HEK293 (cell line): Measurements from ENCODE around the gene FUCA2.
"Not testable (repeated sequence)": the region's sequence is repeated elsewhere in the genome, so short reads cannot be mapped to it uniquely, and the experiment has no call there.

Experiments
- CTCF ChIA-PET: fragments of 350-600 bp; formaldehyde crosslinking; extraction: SDS; loops from one replicate; lab custom pipeline; 2021; ENCODE audit warnings: antibody characterized with exemption; lab: Yijun Ruan, JAX
- POLR2A ChIA-PET: fragments of 300-600 bp; formaldehyde crosslinking; extraction: SDS; loops from one replicate; lab custom pipeline; 2020; ENCODE audit warnings: antibody characterized with exemption, inconsistent platforms; lab: Yijun Ruan, JAX
- H3K27ac ChIP-seq: fragments of 200-500 bp; sonication (Bioruptor generic); 2 replicates; pipeline ENCODE4 v1.5.1; 2014; ENCODE audit warnings: low read depth, low read length, control low read depth, inconsistent platforms; ENCODE audit errors: extremely low read depth
- H3K36me3 ChIP-seq, 2 experiments: fragments of 200-500 bp in 1 of 2; sonication (Bioruptor generic) in 1 of 2; 1 replicate in 1 of 2; 2 replicates in 1 of 2; pipeline ENCODE4 v1.5.1; 2014 to 2017; ENCODE audit warnings: inconsistent platforms in 2 of 2, low read length in 2 of 2; ENCODE audit not compliant: control insufficient read depth in 2 of 2, insufficient read depth in 1 of 2
- H3K4me1 ChIP-seq: fragments of 200-500 bp; sonication (Bioruptor generic); 2 replicates; pipeline ENCODE4 v1.5.1; 2014; ENCODE audit warnings: mild to moderate bottlenecking, low read length, inconsistent platforms; ENCODE audit not compliant: control insufficient read depth, insufficient read depth
- H3K4me3 ChIP-seq: 2 replicates; pipeline ENCODE4 v1.5.1; 2011; ENCODE audit warnings: low read depth, mild to moderate bottlenecking, control low read depth, low read length, moderate library complexity
- H3K9me3 ChIP-seq: fragments of 200-500 bp; sonication (Bioruptor generic); 2 replicates; pipeline ENCODE4 v1.5.1; 2014; ENCODE audit warnings: low read depth, low read length, inconsistent platforms; ENCODE audit not compliant: control insufficient read depth, insufficient read depth
- ATF2 ChIP-seq: fragments of 450-650 bp; formaldehyde crosslinking; IDR thresholded peaks from 2 replicates; pipeline ENCODE4 v1.5.1; 2016; ENCODE audit warnings: missing biosample characterization, missing genetic modification characterization, low read depth
- KLF7 ChIP-seq: fragments of 450-650 bp; formaldehyde crosslinking; IDR thresholded peaks from 2 replicates; pipeline ENCODE4 v1.5.1; 2016; ENCODE audit warnings: missing biosample characterization, missing genetic modification characterization, borderline replicate concordance
- KLF8 ChIP-seq: fragments of 450-650 bp; formaldehyde crosslinking; IDR thresholded peaks from 2 replicates; pipeline ENCODE4 v1.5.1; 2016; ENCODE audit warnings: missing biosample characterization, missing genetic modification characterization
- PRDM1 ChIP-seq: fragments of 450-650 bp; formaldehyde crosslinking; IDR thresholded peaks from 2 replicates; pipeline ENCODE4; 2016; ENCODE audit warnings: missing biosample characterization, missing genetic modification characterization
- PRDM10 ChIP-seq: fragments of 450-650 bp; formaldehyde crosslinking; IDR thresholded peaks from 2 replicates; pipeline ENCODE4 v1.5.1; 2016; ENCODE audit warnings: missing biosample characterization, missing genetic modification characterization
- ZBTB48 ChIP-seq: fragments of 450-650 bp; formaldehyde crosslinking; IDR thresholded peaks from 2 replicates; pipeline ENCODE4 v1.5.1; 2016; ENCODE audit warnings: missing biosample characterization, missing genetic modification characterization
- ZBTB8A ChIP-seq: fragments of 450-650 bp; formaldehyde crosslinking; IDR thresholded peaks from 2 replicates; pipeline ENCODE4 v1.5.1; 2016; ENCODE audit warnings: missing biosample characterization, missing genetic modification characterization
- ZFP3 ChIP-seq: fragments of 450-650 bp; formaldehyde crosslinking; IDR thresholded peaks from 2 replicates; pipeline ENCODE4 v1.5.1; 2016; ENCODE audit warnings: low read depth, missing biosample characterization, missing genetic modification characterization
- ZNF10 ChIP-seq: fragments of 450-650 bp; formaldehyde crosslinking; IDR thresholded peaks from 2 replicates; pipeline ENCODE4 v1.5.1; 2017; ENCODE audit warnings: missing biosample characterization, missing genetic modification characterization
- ZNF175 ChIP-seq: fragments of 450-650 bp; formaldehyde crosslinking; IDR thresholded peaks from 2 replicates; pipeline ENCODE4 v1.5.1; 2016; ENCODE audit warnings: missing biosample characterization, missing genetic modification characterization
- ZNF2 ChIP-seq: fragments of 450-650 bp; formaldehyde crosslinking; IDR thresholded peaks from 2 replicates; pipeline ENCODE4 v1.5.1; 2016; ENCODE audit warnings: missing biosample characterization, missing genetic modification characterization
- ZNF214 ChIP-seq: fragments of 450-650 bp; formaldehyde crosslinking; IDR thresholded peaks from 2 replicates; pipeline ENCODE4 v1.5.1; 2017; ENCODE audit warnings: missing biosample characterization, mild to moderate bottlenecking, missing genetic modification characterization, borderline replicate concordance
- ZNF302 ChIP-seq: fragments of 450-650 bp; formaldehyde crosslinking; IDR thresholded peaks from 2 replicates; pipeline ENCODE4 v1.5.1; 2016; ENCODE audit warnings: missing biosample characterization, missing genetic modification characterization, low read depth
- ZNF350 ChIP-seq: fragments of 450-650 bp; formaldehyde crosslinking; IDR thresholded peaks from 2 replicates; pipeline ENCODE4 v1.5.0; 2017; ENCODE audit warnings: missing biosample characterization, mild to moderate bottlenecking, missing genetic modification characterization
- ZNF362 ChIP-seq: fragments of 450-650 bp; formaldehyde crosslinking; IDR thresholded peaks from 2 replicates; pipeline ENCODE4 v1.5.1; 2016; ENCODE audit warnings: missing biosample characterization, missing genetic modification characterization
- ZNF423 ChIP-seq: fragments of 450-650 bp; formaldehyde crosslinking; IDR thresholded peaks from 2 replicates; pipeline ENCODE4 v1.5.1; 2016; ENCODE audit warnings: missing biosample characterization, missing genetic modification characterization
- ZNF600 ChIP-seq: fragments of 450-650 bp; formaldehyde crosslinking; IDR thresholded peaks from 2 replicates; pipeline ENCODE4 v1.5.1; 2016; ENCODE audit warnings: missing biosample characterization, missing genetic modification characterization
- ZNF704 ChIP-seq: fragments of 450-650 bp; formaldehyde crosslinking; IDR thresholded peaks from 2 replicates; pipeline ENCODE4 v1.5.1; 2016; ENCODE audit warnings: missing biosample characterization, missing genetic modification characterization
- ZNF830 ChIP-seq: fragments of 450-650 bp; IDR thresholded peaks from 2 replicates; pipeline ENCODE4 v1.5.0; 2018; ENCODE audit warnings: missing biosample characterization, missing genetic modification characterization, low read depth, mild to moderate bottlenecking, moderate library complexity

FUCA2 gene

GRCh38 chr6:143510326-143510725 lies 1.2 kb downstream of the FUCA2 start:
- H3K4me1 ChIP-seq, H3K27ac ChIP-seq, H3K9me3 ChIP-seq: not testable (repeated sequence)
- ChIA-PET POLR2A (interaction anchor here (1.1 to 1.3 kb wide), 5 partner anchors 8 to 333 kb away, joined by 3 to 5 read pairs (median 3); partner anchors contain the start of gene LTV1), CTCF (interaction anchor here (1.4 to 1.6 kb wide), 2 partner anchors 9 to 25 kb away, joined by 4 to 8 read pairs; no protein-coding TSS in a partner anchor)
- peaks cover 9 to 37% of the 10 kb centered on the region in 2 experiments; a peak in 2 of 3 replicates for H3K36me3 ChIP-seq
- peak overlapping the region; percentile 59 for H3K4me3 ChIP-seq

GRCh38 chr6:143507358-143508145 lies 4.0 kb downstream of the FUCA2 start:
- Histone ChIP-seq H3K27ac (no peak overlapping the region), H3K4me3 (no peak overlapping the region), H3K9me3 (no peaks in the 10 kb centered on the region), H3K4me1 (no peaks in the 10 kb centered on the region), H3K36me3 (peaks cover 9 to 58% of the 10 kb centered on the region in 2 experiments; a peak in 2 of 3 replicates)
- POLR2A ChIA-PET, result no interaction called here
- CTCF ChIA-PET, result interaction anchor here (0.7 kb wide), 1 partner anchor 48 kb away, joined by 3 read pairs; no protein-coding TSS in a partner anchor
- TF ChIP-seq ZNF214 (tag by site-specific recombination) (no peak), ZNF10 (tag by site-specific recombination) (no peak), ZNF600 (tag by site-specific recombination) (no peak), KLF7 (tag by site-specific recombination) (no peak), KLF8 (tag by site-specific recombination) (no peak)

- TF ChIP-seq PRDM1 (tag by site-specific recombination) (peak; percentile 53), ZNF362 (tag by site-specific recombination) (no peak)
- Histone ChIP-seq H3K27ac (no peak overlapping the region), H3K9me3 (no peaks in the 10 kb centered on the region), H3K4me1 (no peaks in the 10 kb centered on the region), H3K36me3 (peaks cover 9 to 66% of the 10 kb centered on the region in 2 experiments; a peak in 2 of 3 replicates), H3K4me3 (no peak overlapping the region)
- POLR2A ChIA-PET, result no interaction called here
- CTCF ChIA-PET, result interaction anchor here (1.9 kb wide), 1 partner anchor 507 kb away, joined by 10 read pairs; no protein-coding TSS in a partner anchor
These were observed 4.9 kb downstream of the FUCA2 start for GRCh38 chr6:143506620-143507019.

GRCh38 chr6:143506199-143506598 lies 5.3 kb downstream of the FUCA2 start:
- CTCF ChIA-PET, result interaction anchor here (1.9 kb wide), 1 partner anchor 507 kb away, joined by 10 read pairs; no protein-coding TSS in a partner anchor
- no peak for TF ChIP-seq PRDM10 (tag by site-specific recombination)
- no peak for TF ChIP-seq ATF2
- TF ChIP-seq ZNF704, result no peak
- TF ChIP-seq ZNF175 (tag by site-specific recombination), result no peak
- no peak for TF ChIP-seq ZNF423 (tag by site-specific recombination)
- no peak for TF ChIP-seq ZFP3
- TF ChIP-seq ZNF830, result no peak
- TF ChIP-seq ZNF2, result no peak
- TF ChIP-seq ZNF302, result no peak
- no peak for TF ChIP-seq ZBTB8A (tag by site-specific recombination)
- TF ChIP-seq ZBTB48 (tag by site-specific recombination), result no peak
- TF ChIP-seq ZNF350 (tag by site-specific recombination), result no peak

More at GRCh38 chr6:143506199-143506598, 5.3 kb downstream of the FUCA2 start:
- H3K4me1 ChIP-seq, result no peaks in the 10 kb centered on the region
- POLR2A ChIA-PET, result interaction anchor here (0.7 kb wide), 2 partner anchors 1106 to 1215 kb away, joined by 4 to 5 read pairs; no protein-coding TSS in a partner anchor
- H3K36me3 ChIP-seq, result peaks cover 9 to 70% of the 10 kb centered on the region in 2 experiments; a peak in 2 of 3 replicates
- H3K4me3 ChIP-seq, result no peak overlapping the region
- no peaks in the 10 kb centered on the region for H3K9me3 ChIP-seq
- H3K27ac ChIP-seq, result no peak overlapping the region
